Inflammatory macrophage treated with lipopolysaccharide for 1 hour (primary cell): Measurements from ENCODE around the gene GSTM3.
"Not testable (repeated sequence)": the region's sequence is repeated elsewhere in the genome, so short reads cannot be mapped to it uniquely, and the experiment has no call there.

Experiments
- DNase-seq, 2 donors: peaks; one replicate each; pipeline ENCODE4 v3.0.0-alpha.2; 2020 to 2022

GSTM3 gene

GRCh38 chr1:109725510-109725909 is 15.3 kb downstream of the GSTM3 start:
- DNase-seq, result no peak

- DNase-seq, result no peak
Observed at GRCh38 chr1:109724933-109725332, 15.9 kb downstream of the GSTM3 start.

GRCh38 chr1:109722908-109723691 is 17.7 kb downstream of the GSTM3 start:
- DNase-seq, result no peak

GRCh38 chr1:109721971-109722370 is 18.9 kb downstream of the GSTM3 start:
- no peak for DNase-seq

- DNase-seq, result peak in 1 of 2 donors; percentile 28
Observed at GRCh38 chr1:109721042-109721441, 19.8 kb downstream of the GSTM3 start.

DNA sequence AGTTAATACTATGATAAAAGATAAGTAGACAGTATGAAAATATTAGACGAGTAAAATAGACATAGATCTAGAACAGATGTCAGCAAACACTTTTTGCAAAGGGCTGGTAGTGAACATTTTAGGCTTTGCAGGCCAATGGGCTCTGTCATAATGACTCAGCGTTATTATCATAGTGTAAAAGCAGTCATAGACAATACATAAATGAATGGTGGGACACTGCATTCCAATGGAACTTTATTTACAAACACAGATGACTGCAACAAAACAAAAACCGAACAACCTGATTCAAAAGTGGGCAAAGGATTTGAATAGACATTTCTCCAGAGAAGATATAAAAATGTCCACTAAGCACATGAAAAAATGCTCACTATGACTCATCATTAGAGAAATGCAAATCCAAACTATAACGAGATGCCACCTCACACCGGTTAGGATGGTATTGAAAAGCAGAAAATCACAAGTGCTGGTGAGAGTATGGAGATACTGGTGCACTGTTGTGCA is 21.5 kb downstream of the GSTM3 start:
- DNase-seq, result no peak

DNA sequence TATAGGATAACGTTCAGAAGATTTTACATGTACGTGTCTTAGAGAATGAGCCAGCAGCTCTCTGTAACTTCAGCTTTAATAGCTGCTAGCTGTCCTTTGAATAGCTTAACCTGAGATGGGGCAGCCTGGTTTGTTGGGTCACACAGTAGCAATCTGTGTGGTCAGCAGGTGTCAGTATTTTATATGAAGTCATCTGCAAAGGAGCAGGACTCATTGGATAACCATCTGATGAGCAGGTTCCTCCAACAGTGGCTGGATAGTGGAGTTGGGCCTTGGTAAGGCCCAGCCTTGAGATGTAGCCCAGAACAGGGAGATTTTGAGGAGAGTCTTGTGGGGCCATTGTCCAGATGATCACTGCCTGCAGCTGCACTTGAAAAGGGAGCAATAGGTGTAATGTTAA is 22.3 kb downstream of the GSTM3 start:
- no peak for DNase-seq

DNA sequence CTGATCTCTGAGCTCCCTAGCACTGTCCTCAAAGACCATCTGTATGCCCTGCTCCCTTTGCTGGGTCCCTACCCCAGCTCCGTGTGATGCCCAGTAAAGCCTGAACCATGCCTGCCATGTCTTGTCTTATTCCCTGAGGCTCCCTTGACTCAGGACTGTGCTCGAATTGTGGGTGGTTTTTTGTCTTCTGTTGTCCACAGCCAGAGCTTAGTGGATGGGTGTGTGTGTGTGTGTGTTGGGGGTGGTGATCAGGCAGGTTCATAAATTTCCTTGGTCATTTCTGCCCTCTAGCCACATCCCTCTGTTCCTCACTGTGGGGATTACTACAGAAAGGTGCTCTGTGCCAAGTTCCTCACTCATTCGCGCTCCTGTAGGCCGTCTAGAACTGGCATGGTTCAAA is 23.1 kb downstream of the GSTM3 start:
- no peak for DNase-seq

- DNase-seq, result no peak
Observed at GRCh38 chr1:109716570-109717090, 24.2 kb downstream of the GSTM3 start.

DNA sequence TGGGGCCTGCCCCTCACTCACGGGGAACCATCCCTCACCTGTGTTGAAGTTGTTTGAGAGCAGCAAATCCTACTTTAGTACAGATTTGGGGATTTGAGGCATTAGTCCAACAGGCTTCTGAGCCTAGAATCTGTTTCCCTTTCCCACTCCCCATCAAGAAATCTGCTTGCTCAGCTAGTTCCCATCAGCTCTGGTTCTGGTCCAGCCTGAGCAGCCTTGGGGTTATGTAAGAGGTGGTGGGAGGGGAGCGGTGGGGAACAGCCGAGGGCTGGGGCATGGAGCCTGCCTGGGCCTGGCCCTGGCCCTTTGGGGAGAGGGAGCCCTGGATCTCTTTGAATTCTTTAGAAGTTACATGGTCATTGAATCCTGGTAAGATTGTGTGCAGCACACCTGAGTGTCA is 24.7 kb downstream of the GSTM3 start:
- no peak for DNase-seq

- DNase-seq, result no peak
Observed at GRCh38 chr1:109714661-109715372, 26.0 kb downstream of the GSTM3 start.

GRCh38 chr1:109713636-109714035 is 27.2 kb downstream of the GSTM3 start:
- no peak for DNase-seq

GRCh38 chr1:109712321-109712864 is 28.4 kb downstream of the GSTM3 start:
- DNase-seq, result no peak

GRCh38 chr1:109711593-109712320 is 29.1 kb downstream of the GSTM3 start, which contains the start of gene GSTM5:
Gene GSTM5 (plus strand): TSS chr1:109712251. CDS start chr1:109712313, 62 bp downstream.
- DNase-seq, result not testable (repeated sequence)

DNA sequence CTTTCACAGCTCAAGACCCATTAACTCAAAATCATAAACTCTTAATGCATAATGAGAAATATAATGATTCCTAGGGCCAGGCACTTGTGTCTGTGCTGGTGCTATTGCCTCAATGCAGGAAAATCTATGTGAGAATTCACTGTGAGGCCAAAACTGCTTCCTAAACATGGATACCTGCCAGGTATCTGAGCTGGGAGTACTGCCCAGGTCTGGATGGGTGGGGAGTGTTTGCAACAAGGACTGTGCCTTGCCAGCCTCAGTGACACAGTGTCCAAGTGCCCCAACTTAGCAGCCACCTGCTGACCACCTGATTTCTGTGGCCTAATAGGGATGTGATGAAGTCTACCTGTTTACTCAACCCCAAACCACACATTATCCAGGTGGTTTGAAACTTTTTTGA is 31.0 kb downstream of the GSTM3 start:
- DNase-seq, result not testable (repeated sequence)

- DNase-seq, result not testable (repeated sequence)
Observed at GRCh38 chr1:109708949-109709348, 31.9 kb downstream of the GSTM3 start.

GRCh38 chr1:109705411-109705810 is 35.4 kb downstream of the GSTM3 start:
- no peak for DNase-seq

DNA sequence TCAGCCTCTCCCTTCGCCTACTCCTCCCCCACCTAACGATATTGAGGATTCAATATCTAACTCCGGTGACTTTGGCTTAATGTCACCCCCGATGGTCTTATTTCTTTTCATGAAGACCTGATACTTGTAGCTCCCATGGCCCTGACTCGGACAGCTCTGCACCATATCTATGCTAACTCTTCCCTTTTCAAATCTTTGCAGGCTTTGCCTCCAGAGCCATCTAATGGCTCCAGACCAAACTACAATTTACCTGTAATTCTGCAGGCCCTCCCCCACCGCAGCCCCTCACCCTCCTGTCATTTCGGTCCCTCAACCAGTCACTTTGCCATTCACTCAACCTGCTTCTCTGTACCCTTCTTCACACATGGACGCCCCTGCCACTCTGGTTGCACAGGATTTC is 36.7 kb downstream of the GSTM3 start:
- no peak for DNase-seq

DNA sequence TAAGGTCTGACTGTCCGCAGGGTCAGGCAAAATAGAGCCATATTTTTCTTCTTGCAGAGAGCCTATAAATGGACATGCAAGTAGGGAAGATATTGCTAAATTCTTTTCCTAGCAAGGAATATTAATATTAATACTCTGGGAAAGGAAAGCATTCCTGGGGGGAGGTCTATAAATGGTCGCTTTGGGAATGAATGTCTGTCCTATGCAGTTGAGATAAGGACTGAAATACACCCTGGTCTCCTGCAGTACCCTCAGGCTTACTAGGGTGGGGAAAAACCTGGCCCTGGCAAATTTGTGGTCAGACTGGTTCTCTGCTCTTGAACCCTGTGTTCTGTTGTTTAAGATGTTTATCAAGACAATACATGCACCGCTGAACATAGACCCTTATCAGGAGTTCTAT is 37.9 kb downstream of the GSTM3 start:
- DNase-seq, result not testable (repeated sequence)

- DNase-seq, result not testable (repeated sequence)
Observed at GRCh38 chr1:109697861-109698260, 43.0 kb downstream of the GSTM3 start.

- no peak for DNase-seq
Observed at GRCh38 chr1:109697066-109697465, 43.8 kb downstream of the GSTM3 start.

DNA sequence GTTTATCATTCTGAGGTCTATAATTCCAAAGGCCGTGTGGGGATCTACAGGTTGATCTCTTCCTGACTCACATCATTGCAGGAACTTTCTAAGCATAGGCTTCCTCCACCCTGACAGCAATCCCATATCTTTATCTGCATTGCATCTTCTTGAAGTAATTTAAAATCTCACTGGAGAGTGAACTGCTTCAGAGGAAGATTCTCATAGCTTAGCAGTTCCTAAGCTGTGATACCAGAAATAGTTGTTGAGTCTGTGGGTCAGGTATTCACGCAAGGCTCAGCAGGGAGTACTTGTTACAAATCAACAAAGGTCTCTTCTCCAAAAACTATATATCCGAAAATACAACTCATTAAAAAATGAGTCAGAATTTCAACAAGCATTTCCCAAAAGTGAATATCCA is 45.7 kb downstream of the GSTM3 start:
- DNase-seq, result not testable (repeated sequence)

GRCh38 chr1:109694400-109694799 is 46.4 kb downstream of the GSTM3 start:
- DNase-seq, result peak in 1 of 2 donors; percentile 19
